ENCODE results near the gene SMIM44.

Gene SMIM44

DNA sequence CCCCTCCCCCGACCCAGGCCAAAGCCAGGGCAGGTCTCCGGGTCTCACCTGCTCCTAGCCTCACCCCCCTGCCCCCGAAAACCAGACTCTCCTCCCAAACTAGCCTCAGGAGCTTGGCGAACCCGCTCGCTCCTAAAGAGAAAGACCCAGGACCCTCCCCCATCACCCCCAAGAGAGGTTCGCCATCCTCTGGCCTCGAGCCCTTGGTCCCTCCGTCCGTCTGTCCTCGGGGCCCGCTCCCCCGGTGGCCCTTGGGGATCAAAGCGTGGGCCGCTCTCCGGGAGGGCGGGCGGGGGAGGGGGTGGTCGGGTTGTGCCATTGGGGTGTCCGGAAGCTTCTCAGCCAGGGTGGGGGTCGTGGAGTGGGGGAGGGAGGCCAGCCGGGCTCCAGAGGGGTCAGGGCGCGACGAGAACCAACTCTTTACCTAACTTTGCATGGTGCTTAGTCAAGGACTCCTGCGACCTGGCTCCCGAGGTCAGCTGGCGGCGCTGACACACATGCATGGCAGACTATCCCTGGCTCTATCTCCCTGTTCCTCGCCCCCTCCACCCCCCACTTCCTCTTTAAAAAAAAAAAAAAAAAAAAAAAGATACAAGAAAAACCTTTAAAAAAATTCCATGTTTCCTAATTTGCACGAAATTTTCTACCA is 18.5 kb downstream of the SMIM44 start:
- Histone ChIP-seq H2AFZ (ENCODE audit: low read depth, low read length, severe bottlenecking) (no peak overlapping the region), H3K36me3 (ENCODE audit: low read length) (no peaks in the 10 kb centered on the region), H4K20me1 (ENCODE audit: low read depth, low read length) (no peaks in the 10 kb centered on the region), H3K9ac (ENCODE audit: low read length) (no peak overlapping the region), H3K4me3 (ENCODE audit: insufficient read depth, low read length, poor library complexity, severe bottlenecking) (no peak overlapping the region), H3K27ac (ENCODE audit: low read depth, low read length) (no peak overlapping the region), H3F3A (ENCODE audit: insufficient read depth) (no peaks in the 10 kb centered on the region), H3K9me3 (ENCODE audit: insufficient read depth, low read length) (no peaks in the 10 kb centered on the region), H3K79me2 (ENCODE audit: insufficient read depth, low read length) (no peaks in the 10 kb centered on the region), H3K27me3 (ENCODE audit: low read length) (no peaks in the 10 kb centered on the region), H3K9me2 (replicated peaks; ENCODE audit: insufficient read depth, low read length) (no peaks in the 10 kb centered on the region), H3K4me2 (ENCODE audit: low read depth, low read length, poor library complexity, severe bottlenecking) (no peak overlapping the region)
- TF ChIP-seq, protein P1, sequence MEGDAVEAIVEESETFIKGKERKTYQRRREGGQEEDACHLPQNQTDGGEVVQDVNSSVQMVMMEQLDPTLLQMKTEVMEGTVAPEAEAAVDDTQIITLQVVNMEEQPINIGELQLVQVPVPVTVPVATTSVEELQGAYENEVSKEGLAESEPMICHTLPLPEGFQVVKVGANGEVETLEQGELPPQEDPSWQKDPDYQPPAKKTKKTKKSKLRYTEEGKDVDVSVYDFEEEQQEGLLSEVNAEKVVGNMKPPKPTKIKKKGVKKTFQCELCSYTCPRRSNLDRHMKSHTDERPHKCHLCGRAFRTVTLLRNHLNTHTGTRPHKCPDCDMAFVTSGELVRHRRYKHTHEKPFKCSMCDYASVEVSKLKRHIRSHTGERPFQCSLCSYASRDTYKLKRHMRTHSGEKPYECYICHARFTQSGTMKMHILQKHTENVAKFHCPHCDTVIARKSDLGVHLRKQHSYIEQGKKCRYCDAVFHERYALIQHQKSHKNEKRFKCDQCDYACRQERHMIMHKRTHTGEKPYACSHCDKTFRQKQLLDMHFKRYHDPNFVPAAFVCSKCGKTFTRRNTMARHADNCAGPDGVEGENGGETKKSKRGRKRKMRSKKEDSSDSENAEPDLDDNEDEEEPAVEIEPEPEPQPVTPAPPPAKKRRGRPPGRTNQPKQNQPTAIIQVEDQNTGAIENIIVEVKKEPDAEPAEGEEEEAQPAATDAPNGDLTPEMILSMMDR (IDR thresholded peaks at IDR 0.05; ENCODE audit: insufficient read depth, low read length, poor library complexity, severe bottlenecking) = no peak
- TF ChIP-seq EZH2phosphoT487 (conservative IDR thresholded peaks at IDR 0.05; ENCODE audit: low read length) = no peak

DNA sequence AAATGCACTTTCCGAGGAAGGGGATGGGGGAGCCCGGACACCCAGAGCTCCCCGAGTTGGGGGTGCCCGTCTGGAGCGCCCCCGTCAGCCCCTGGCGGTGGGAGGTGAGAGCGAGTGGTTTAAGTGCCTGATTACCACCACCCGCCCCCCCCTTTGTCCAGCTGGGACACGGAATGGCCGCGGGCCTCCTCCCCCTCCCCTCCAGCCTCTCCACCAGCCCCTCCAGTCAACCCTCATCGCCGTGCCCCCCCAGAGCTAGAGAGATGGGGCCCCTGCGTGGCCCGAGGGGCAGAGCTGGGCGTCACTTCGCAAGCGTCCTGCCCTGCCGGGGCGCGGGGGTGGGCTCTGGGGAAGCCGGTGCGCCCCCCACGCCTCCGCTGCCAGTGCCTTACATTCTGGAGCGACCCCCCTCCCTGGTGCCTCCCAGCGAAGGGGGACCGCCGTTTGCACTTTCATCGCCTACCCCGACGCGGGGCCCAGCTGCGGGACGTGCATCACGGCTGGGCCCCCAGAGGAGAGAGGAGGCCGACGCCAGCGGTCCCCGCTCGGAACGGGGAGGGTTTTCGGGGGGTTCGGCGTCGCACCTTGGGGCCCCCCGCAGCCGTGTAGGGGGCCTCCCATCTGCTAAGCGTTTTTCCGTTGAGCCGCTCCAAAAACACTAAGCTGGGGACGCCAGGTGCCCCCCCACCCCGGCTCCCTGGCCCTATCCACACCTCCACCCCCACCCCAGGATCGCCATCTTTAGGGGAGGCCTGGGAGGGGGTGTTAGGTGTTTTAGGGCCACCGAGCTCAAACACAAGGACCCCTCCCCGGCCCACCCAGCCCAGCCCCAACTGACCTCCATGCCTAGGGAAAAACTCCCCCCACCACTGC is 19.3 kb downstream of the SMIM44 start:
- Histone ChIP-seq H3F3A (ENCODE audit: insufficient read depth) (no peaks in the 10 kb centered on the region), H3K9me2 (replicated peaks; ENCODE audit: insufficient read depth, low read length) (no peaks in the 10 kb centered on the region), H3K27me3 (ENCODE audit: low read length) (no peaks in the 10 kb centered on the region), H4K20me1 (ENCODE audit: low read depth, low read length) (no peaks in the 10 kb centered on the region), H3K4me2 (ENCODE audit: low read depth, low read length, poor library complexity, severe bottlenecking) (no peak overlapping the region), H3K9ac (ENCODE audit: low read length) (no peak overlapping the region), H3K27ac (ENCODE audit: low read depth, low read length) (no peak overlapping the region), H3K79me2 (ENCODE audit: insufficient read depth, low read length) (no peaks in the 10 kb centered on the region), H2AFZ (ENCODE audit: low read depth, low read length, severe bottlenecking) (no peak overlapping the region), H3K4me3 (ENCODE audit: insufficient read depth, low read length, poor library complexity, severe bottlenecking) (no peak overlapping the region), H3K36me3 (ENCODE audit: low read length) (no peaks in the 10 kb centered on the region), H3K9me3 (ENCODE audit: insufficient read depth, low read length) (no peaks in the 10 kb centered on the region)
- TF ChIP-seq, protein P1 (IDR thresholded peaks at IDR 0.05; ENCODE audit: insufficient read depth, low read length, poor library complexity, severe bottlenecking) = no peak
- no peak for TF ChIP-seq EZH2phosphoT487 (conservative IDR thresholded peaks at IDR 0.05; ENCODE audit: low read length)

DNA sequence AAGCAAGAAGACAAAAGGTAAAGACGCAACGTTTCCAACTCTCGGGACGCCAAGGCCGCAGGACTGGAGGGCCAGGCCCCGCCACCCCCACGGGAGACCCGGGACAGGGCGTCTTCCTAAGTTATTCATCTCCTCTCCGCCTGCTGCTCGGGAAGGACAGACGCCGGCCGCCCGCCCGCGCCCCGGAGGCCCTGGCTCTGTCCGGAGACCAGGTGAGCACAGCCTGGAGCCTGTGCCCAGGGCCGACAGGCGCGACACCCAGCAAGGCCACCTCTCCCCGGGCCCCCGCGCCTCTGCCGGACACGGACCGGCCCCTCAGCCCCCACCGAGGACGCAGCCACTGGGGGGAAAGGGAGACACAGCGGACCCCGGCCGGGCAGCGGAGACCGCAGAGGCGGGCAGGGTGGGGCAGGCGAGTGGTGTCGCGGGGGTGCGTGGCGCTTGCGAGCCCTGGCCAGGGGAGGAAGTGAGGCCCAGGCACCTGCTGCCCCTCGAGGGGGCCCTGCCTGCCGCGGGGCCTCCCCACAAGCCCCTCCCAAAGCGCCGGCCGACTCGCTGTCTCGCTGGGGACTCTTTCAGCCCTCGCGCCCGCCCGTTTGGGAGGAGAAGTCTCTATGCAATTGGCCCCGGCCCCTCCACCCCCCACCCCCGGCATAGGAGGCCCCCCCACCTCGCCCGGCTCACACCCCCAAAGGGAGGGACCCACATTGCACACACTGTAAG is 20.1 kb downstream of the SMIM44 start:
- no peak for TF ChIP-seq EZH2phosphoT487 (conservative IDR thresholded peaks at IDR 0.05; ENCODE audit: low read length)
- TF ChIP-seq, protein P1 (IDR thresholded peaks at IDR 0.05; ENCODE audit: insufficient read depth, low read length, poor library complexity, severe bottlenecking) = no peak
- H3K79me2 ChIP-seq (ENCODE audit: insufficient read depth, low read length) = no peaks in the 10 kb centered on the region
- no peaks in the 10 kb centered on the region for H4K20me1 ChIP-seq (ENCODE audit: low read depth, low read length)
- no peak overlapping the region for H3K9ac ChIP-seq (ENCODE audit: low read length)
- H3F3A ChIP-seq (ENCODE audit: insufficient read depth) = no peaks in the 10 kb centered on the region
- no peaks in the 10 kb centered on the region for H3K9me3 ChIP-seq (ENCODE audit: insufficient read depth, low read length)
- no peak overlapping the region for H3K4me2 ChIP-seq (ENCODE audit: low read depth, low read length, poor library complexity, severe bottlenecking)
- no peak overlapping the region for H3K4me3 ChIP-seq (ENCODE audit: insufficient read depth, low read length, poor library complexity, severe bottlenecking)
- no peak overlapping the region for H2AFZ ChIP-seq (ENCODE audit: low read depth, low read length, severe bottlenecking)
- H3K27me3 ChIP-seq (ENCODE audit: low read length) = no peaks in the 10 kb centered on the region
- no peaks in the 10 kb centered on the region for H3K36me3 ChIP-seq (ENCODE audit: low read length)
- no peak overlapping the region for H3K27ac ChIP-seq (ENCODE audit: low read depth, low read length)
- H3K9me2 ChIP-seq (replicated peaks; ENCODE audit: insufficient read depth, low read length) = no peaks in the 10 kb centered on the region
